Endothelial cell of umbilical vein (primary cell): ENCODE measurements around the gene DIS3L2.

Experiments used
- CTCF ChIP-seq, 2 donors: IDR thresholded peaks; 1 replicate in 1 of 2; 2 replicates in 1 of 2; pipeline ENCODE4 v1.5.1; 2011; ENCODE audit warnings: low read length in 2 of 2, mild to moderate bottlenecking in 2 of 2, moderate library complexity in 2 of 2, control low read depth in 1 of 2, inconsistent platforms in 1 of 2, low read depth in 1 of 2; ENCODE audit not compliant: insufficient read depth in 1 of 2; ENCODE audit errors: extremely low read depth in 1 of 2
- MAX ChIP-seq: IDR thresholded peaks from 2 replicates; pipeline ENCODE4 v1.6.1; 2011; ENCODE audit not compliant: insufficient read depth, insufficient read length
- MYC ChIP-seq: IDR thresholded peaks from one replicate; pipeline ENCODE4 v1.6.1; 2011; ENCODE audit warnings: mild to moderate bottlenecking, low read depth, low read length
- POLR2A ChIP-seq: IDR thresholded peaks from 2 replicates; pipeline ENCODE4 v1.6.1; 2012; ENCODE audit warnings: low read depth, mild to moderate bottlenecking, control low read depth, low read length
- POLR2AphosphoS5 ChIP-seq: IDR thresholded peaks from 2 replicates; pipeline ENCODE4 v1.6.1; 2012; ENCODE audit warnings: low read depth, mild to moderate bottlenecking, control low read depth, low read length, moderate library complexity; ENCODE audit not compliant: insufficient read depth

GRCh38 chr2:232255033-232255432, 293.5 kb downstream of the DIS3L2 start:
- TF ChIP-seq CTCF (IDR thresholded peaks at IDR 0.05; ENCODE audit: extremely low read depth in 1 of 2, insufficient read depth in 1 of 2, low read depth in 1 of 2, low read length in 2 of 2) (no peak), POLR2AphosphoS5 (no peak), POLR2A (no peak), MYC (no peak), MAX (no peak)
